ENCODE measurements around the gene GLI1. TPM values are rescaled to one million over a fixed set of nuclear protein-coding genes. Genes with fewer than 3 reads are reported as not detected.
"Not testable (repeated sequence)": the region's sequence is repeated elsewhere in the genome, so short reads cannot be mapped to it uniquely, and the experiment has no call there.

GLI1 gene
- total RNA-seq, 1 donor from 2014 or later, result 0.17 TPM

DNA sequence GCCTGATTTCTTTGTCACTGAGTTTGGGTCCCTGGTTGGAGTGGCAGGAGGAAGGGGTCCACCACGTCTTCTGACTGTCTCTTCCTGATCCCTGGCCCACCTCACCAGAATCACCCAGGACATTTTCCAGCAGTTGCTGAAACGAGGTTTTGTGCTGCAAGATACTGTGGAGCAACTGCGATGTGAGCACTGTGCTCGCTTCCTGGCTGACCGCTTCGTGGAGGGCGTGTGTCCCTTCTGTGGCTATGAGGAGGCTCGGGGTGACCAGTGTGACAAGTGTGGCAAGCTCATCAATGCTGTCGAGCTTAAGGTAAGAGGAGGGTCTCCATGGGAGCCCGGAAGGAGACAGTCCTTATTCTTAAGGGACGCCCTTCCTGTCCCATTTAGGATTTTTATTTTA, 40.6 kb downstream of the GLI1 start:
- no peak for DNase-seq

GRCh38 chr12:57502311-57502969, 42.9 kb downstream of the GLI1 start:
- not testable (repeated sequence) for DNase-seq

- not testable (repeated sequence) for DNase-seq
These were observed 47.0 kb downstream of the GLI1 start for GRCh38 chr12:57506541-57506940.

DNA sequence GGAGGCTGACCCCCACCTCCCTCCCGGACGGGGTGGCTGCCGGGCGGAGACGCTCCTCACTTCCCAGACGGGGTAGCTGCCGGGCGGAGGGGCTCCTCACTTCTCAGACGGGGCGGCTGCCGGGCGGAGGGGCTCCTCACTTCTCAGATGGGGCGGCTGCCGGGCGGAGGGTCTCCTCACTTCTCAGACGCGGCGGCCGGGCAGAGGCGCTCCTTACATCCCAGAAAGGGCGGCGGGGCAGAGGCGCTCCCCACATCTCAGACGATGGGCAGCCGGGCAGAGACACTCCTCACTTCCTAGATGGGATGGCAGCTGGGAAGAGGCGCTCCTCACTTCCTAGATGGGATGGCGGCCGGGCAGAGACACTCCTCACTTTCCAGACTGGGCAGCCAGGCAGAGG, 48.2 kb downstream of the GLI1 start:
- DNase-seq, result not testable (repeated sequence)

- no peak for DNase-seq
These were observed 51.6 kb downstream of the GLI1 start for GRCh38 chr12:57511161-57511560.

GRCh38 chr12:57511588-57512325, 52.2 kb downstream of the GLI1 start:
- no peak for DNase-seq

GRCh38 chr12:57512665-57513064, 53.1 kb downstream of the GLI1 start:
- DNase-seq, result no peak

DNA sequence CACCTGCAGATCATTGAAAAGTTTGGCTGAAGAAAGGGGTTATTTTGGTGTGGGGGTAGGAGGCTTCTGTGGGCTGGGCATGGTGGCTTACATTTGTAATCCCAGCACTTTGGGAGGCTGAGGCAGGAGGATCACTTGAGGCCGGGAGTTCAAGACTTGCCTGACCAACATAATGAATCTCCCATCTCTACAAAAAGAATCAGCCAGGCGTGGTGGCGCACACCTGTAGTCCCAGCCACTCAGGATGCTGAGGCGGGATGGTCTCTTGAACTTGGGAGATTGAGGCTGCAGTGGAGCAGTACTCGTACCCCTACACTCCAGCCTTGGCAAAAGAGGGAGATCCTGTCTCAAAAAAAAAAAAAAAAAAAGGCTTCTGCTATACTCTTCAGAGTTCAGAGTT, 53.7 kb downstream of the GLI1 start:
- DNase-seq, result no peak

DNA sequence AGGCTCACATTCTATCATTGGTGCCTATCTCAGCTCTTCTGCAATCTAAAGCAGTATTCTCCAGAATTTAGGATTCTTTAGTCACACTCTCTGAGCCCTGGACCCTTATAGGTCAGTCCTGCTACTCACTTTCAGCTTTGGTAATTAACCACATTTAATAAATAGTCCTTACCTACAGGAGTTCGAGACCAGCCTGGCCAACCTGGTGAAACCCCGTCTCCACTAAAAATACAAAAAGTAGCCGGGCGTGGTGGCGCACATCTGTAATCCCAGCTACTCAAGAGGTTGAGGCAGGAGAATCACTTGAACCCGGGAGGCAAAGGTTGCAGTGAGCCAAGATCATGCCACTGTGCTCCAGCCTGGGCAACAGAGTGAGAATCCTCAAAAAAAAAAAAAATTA, 54.1 kb downstream of the GLI1 start:
- not testable (repeated sequence) for DNase-seq

DNA sequence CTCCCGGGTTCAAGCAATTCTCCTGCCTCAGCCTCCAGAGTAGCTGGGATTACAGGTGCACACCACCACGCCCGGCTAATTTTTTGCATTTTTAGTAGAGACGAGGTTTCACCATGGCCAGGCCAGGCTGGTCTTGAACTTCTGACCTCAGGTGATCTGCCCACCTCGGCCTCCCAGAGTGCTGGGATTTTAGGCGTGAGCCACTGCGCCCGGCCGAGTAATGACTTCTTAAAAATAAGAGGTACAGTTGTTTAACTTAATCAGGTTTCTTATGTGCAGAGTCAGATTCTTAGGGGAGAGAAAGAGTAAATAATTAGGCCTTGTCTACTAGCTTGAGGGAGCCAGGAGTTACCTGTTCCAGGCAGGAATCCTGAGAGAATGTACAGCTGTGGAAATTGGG, 54.7 kb downstream of the GLI1 start:
- not testable (repeated sequence) for DNase-seq

DNA sequence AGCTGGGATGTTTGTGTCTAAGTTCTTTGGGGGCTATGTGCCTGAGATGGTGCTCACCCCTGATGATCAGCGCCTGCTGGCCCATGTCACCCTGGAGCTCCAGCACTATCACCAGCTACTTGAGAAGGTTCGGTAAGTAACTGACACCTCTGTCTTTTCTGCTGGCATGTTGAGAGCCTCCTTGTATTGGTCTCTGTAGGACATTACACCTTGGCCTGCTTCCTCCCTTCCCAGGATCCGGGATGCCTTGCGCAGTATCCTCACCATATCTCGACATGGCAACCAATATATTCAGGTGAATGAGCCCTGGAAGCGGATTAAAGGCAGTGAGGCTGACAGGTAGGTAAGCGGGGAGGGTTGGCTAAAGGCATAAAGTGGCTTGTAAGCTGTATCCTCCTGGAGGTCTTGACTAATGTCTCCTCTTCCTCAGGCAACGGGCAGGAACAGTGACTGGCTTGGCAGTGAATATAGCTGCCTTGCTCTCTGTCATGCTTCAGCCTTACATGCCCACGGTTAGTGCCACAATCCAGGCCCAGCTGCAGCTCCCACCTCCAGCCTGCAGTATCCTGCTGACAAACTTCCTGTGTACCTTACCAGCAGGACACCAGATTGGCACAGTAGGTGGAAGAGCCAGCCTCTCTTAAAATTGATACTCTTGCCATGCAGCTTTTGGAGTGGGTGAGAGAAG, 55.3 kb downstream of the GLI1 start:
- no peak for DNase-seq

- DNase-seq, result no peak
These were observed 55.9 kb downstream of the GLI1 start for GRCh38 chr12:57515408-57515933.

- DNase-seq, result no peak
These were observed 56.5 kb downstream of the GLI1 start for GRCh38 chr12:57515934-57516541.

DNA sequence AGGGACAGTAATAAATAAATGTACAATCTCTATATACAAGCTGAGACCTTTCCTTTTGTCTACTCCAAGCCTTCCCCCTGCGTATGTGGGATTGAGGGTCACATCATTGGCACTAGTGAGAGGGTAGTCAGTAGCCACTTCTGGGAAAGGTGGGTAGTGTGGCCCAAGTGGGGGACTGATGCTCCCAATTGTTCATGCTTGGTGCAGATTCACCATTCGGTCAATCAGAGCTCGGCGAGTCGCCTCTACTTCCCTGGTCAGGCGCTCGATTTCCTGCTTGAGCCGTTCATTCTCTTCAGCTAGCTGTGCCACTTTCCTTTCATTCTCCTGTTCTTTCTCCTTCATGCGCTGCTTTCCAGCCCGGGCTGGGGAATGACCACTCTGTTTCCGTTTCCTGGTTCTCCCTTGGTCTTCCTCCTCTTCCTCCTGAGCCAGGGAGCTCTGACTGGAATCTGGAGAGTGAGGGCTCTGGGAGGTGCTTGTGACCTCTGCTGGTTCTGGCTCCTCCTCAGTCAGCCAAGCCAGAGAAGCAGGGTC, 57.1 kb downstream of the GLI1 start:
- DNase-seq, result peak; percentile 41

DNA sequence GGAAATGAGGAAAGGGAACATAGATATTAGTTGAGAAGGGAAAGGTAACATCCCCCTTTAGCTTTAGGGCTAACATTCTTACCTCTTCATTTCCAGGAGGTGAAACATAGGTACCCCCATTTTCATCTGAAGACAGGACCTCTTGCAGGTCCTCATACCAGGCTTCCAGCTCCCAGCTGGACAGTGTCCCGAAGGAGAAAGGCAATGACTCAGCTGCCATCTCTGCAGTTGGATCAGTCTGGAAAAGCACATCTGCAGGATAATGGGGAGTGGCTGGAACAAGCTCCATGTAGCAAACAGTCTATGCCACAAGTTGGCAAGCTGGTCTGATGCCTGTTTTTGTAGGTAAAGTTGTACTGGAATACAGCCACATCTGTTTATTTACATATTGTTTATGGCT, 57.6 kb downstream of the GLI1 start:
- peak; percentile 60 for DNase-seq

- not testable (repeated sequence) for DNase-seq
These were observed 58.1 kb downstream of the GLI1 start for GRCh38 chr12:57517718-57518117.

DNA sequence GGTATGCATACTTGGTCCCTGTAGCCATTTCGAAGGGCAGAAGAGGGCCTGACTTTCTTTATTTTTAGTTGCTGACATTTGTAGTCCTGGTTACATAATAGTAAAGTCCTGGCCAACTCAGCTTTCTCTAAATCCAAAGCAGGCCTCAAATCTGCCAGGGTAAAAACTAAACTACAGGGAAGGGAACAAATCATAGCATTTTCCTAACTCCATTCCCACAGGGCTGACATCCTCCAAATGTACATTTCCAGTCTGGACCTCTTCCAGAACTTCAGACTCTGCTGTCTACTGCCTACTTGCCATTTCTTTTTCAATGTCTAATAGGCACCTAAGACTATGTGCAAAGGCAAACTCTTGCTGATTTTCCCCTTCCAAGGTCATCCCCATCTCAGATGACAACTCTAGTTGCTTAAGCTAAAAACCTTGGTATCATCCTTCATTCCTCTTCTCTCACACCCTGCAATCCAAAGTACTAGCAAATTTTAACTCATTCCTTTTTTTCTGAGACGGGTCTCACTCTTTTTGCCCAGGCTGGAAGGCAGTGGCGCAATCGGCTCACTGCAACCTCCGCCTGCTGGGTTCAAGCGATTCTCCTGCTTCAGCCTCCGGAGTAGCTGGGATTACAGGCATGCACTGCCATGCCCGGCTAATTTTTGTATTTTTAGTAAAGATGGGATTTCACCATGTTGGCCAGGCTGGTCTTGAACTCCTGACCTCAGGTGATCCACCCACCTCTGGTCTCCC, 58.8 kb downstream of the GLI1 start:
- DNase-seq, result no peak

- peak; percentile 33 for DNase-seq
These were observed 59.6 kb downstream of the GLI1 start for GRCh38 chr12:57518920-57519795.

DNA sequence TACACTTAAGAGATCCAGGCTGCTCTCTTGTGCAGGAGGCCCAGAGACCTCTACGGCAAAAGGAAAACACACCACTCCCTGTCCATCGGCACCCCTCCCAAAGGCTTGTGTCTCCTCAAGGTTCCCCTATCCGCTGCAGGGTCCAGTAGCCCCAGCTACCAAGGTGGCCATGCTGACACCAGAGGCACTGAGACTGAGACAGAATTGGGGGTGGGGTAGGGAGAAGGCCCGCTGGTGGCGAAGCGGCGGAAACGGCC, 60.1 kb downstream of the GLI1 start:
- no peak for DNase-seq

GRCh38 chr12:57520053-57520818, 60.7 kb downstream of the GLI1 start, which contains the start of gene DDIT3:
Gene DDIT3 (minus strand): TSS chr12:57520514. CDS start chr12:57517406, 3,108 bp downstream.
- peak; percentile 99 for DNase-seq

All from dermis blood vessel endothelial cell (primary cell).